ENCODE data around the gene PRPF38A.

The PRPF38A gene

DNA sequence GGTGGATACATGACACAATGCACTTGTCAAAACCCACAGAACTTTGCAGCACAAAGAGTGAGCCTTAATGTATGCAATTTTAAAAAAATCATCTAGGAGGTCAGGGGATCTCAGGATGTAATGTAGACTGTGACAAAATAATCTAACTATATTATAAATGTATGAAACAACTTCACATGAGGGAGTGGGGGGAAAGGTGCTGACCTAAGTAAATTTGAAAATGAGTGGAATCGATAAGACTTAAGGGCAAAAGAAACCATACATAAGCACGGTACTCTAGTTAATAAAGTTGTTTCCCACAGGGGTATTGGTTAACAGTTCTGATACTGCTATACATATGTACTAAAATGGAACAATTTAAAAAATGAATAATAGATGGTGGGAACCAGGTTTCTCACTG, 64.7 kb downstream of the PRPF38A start:
- DNase-seq = no peak
